Activated T-cell treated with anti-CD3 and anti-CD28 coated beads for 1 hour (primary cell): ENCODE data around the gene APOA1.
"Not testable (repeated sequence)": the region's sequence is repeated elsewhere in the genome, so short reads cannot be mapped to it uniquely, and the experiment has no call there.

Experiments used
- DNase-seq: peaks from one replicate; pipeline ENCODE4 v3.0.0-alpha.2; 2020; ENCODE audit warnings: low read depth

Gene APOA1

GRCh38 chr11:116857936-116858335 is 20.5 kb upstream of the APOA1 start:
- DNase-seq = no peak

- DNase-seq = no peak
Measured at GRCh38 chr11:116857316-116857715, 19.9 kb upstream of the APOA1 start.

GRCh38 chr11:116856423-116856822 is 19.0 kb upstream of the APOA1 start:
- DNase-seq = no peak

GRCh38 chr11:116855413-116855812 is 18.0 kb upstream of the APOA1 start:
- no peak for DNase-seq

- no peak for DNase-seq
Measured at GRCh38 chr11:116853461-116854073, 16.1 kb upstream of the APOA1 start.

GRCh38 chr11:116852261-116853031 is 15.0 kb upstream of the APOA1 start:
- DNase-seq = no peak

- DNase-seq = no peak
Measured at GRCh38 chr11:116851626-116852025, 14.2 kb upstream of the APOA1 start.

- DNase-seq = no peak
Measured at GRCh38 chr11:116849486-116849885, 12.1 kb upstream of the APOA1 start.

- no peak for DNase-seq
Measured at GRCh38 chr11:116849060-116849459, 11.6 kb upstream of the APOA1 start.

GRCh38 chr11:116847612-116848011 is 10.2 kb upstream of the APOA1 start:
- no peak for DNase-seq

GRCh38 chr11:116844722-116845121 is 7.3 kb upstream of the APOA1 start:
- no peak for DNase-seq

GRCh38 chr11:116843661-116844060 is 6.2 kb upstream of the APOA1 start:
- DNase-seq = no peak

- no peak for DNase-seq
Measured at GRCh38 chr11:116842909-116843308, 5.5 kb upstream of the APOA1 start.

GRCh38 chr11:116842117-116842516 is 4.7 kb upstream of the APOA1 start:
- no peak for DNase-seq

- DNase-seq = no peak
Measured at GRCh38 chr11:116840746-116841296, 3.4 kb upstream of the APOA1 start.

- no peak for DNase-seq
Measured at GRCh38 chr11:116840224-116840745, 2.9 kb upstream of the APOA1 start.

GRCh38 chr11:116838321-116839084 is 1.1 kb upstream of the APOA1 start:
- DNase-seq = no peak

GRCh38 chr11:116836632-116836991 is 810 bp downstream of the APOA1 start:
- no peak for DNase-seq

GRCh38 chr11:116835791-116836631 is 1.4 kb downstream of the APOA1 start:
- DNase-seq = peak; percentile 70

GRCh38 chr11:116835042-116835772 is 2.2 kb downstream of the APOA1 start:
- no peak for DNase-seq

- not testable (repeated sequence) for DNase-seq
Measured at GRCh38 chr11:116834535-116835041, 2.8 kb downstream of the APOA1 start.
